Central memory CD4-positive, alpha-beta T cell (primary cell): Measurements from ENCODE around the gene CCDC192.
A peak's percentile ranks its signal among the peaks of the same experiment; 100 is the strongest.

Source experiments
- DNase-seq: peaks from one replicate; pipeline ENCODE4 v3.0.0; 2022

The CCDC192 gene

GRCh38 chr5:127892467-127893207 lies 189.4 kb downstream of the CCDC192 start:
- DNase-seq = peak; percentile 40

- no peak for DNase-seq
These were observed 190.0 kb downstream of the CCDC192 start for GRCh38 chr5:127893232-127893631.

- DNase-seq = no peak
These were observed 191.3 kb downstream of the CCDC192 start for GRCh38 chr5:127894461-127894860.

GRCh38 chr5:127898551-127899213 lies 195.5 kb downstream of the CCDC192 start:
- DNase-seq = no peak

- DNase-seq = no peak
These were observed 196.0 kb downstream of the CCDC192 start for GRCh38 chr5:127899214-127899610.

- no peak for DNase-seq
These were observed 203.5 kb downstream of the CCDC192 start for GRCh38 chr5:127906562-127907204.

GRCh38 chr5:127907907-127908306 lies 204.7 kb downstream of the CCDC192 start:
- DNase-seq = no peak

- DNase-seq = no peak
These were observed 205.9 kb downstream of the CCDC192 start for GRCh38 chr5:127909066-127909465.

GRCh38 chr5:127909821-127910220 lies 206.6 kb downstream of the CCDC192 start:
- DNase-seq = no peak

- DNase-seq = no peak
These were observed 207.2 kb downstream of the CCDC192 start for GRCh38 chr5:127910307-127910956.

- no peak for DNase-seq
These were observed 208.4 kb downstream of the CCDC192 start for GRCh38 chr5:127911619-127912018.

- DNase-seq = no peak
These were observed 209.2 kb downstream of the CCDC192 start for GRCh38 chr5:127912411-127912810.

- no peak for DNase-seq
These were observed 213.8 kb downstream of the CCDC192 start for GRCh38 chr5:127916885-127917573.

- DNase-seq = no peak
These were observed 216.0 kb downstream of the CCDC192 start for GRCh38 chr5:127919006-127919796.

- DNase-seq = no peak
These were observed 216.6 kb downstream of the CCDC192 start for GRCh38 chr5:127919818-127920217.

GRCh38 chr5:127920936-127921335 lies 217.7 kb downstream of the CCDC192 start:
- no peak for DNase-seq

- no peak for DNase-seq
These were observed 219.4 kb downstream of the CCDC192 start for GRCh38 chr5:127922603-127923002.

GRCh38 chr5:127923804-127924570 lies 220.8 kb downstream of the CCDC192 start:
- no peak for DNase-seq

- no peak for DNase-seq
These were observed 221.4 kb downstream of the CCDC192 start for GRCh38 chr5:127924606-127925005.

- DNase-seq = no peak
These were observed 222.7 kb downstream of the CCDC192 start for GRCh38 chr5:127925916-127926315.

- no peak for DNase-seq
These were observed 223.8 kb downstream of the CCDC192 start for GRCh38 chr5:127926974-127927373.
